H54 (cell line): ENCODE results near the gene SYNPO.
A peak's percentile ranks its signal among the peaks of the same experiment; 100 is the strongest.

Experiments used
- DNase-seq: peaks from one replicate; pipeline ENCODE4 v3.0.0; 2011; ENCODE audit warnings: low spot score, mixed read lengths; ENCODE audit not compliant: insufficient read length
- FAIRE-seq: peaks from 3 replicates; lab custom pipeline; 2011; peaks lifted over from hg19 to GRCh38; lab: Jason Lieb, UNC
- POLR2A ChIP-seq: IDR thresholded peaks from 2 replicates; pipeline ENCODE4 v1.6.1; 2011; ENCODE audit warnings: low read depth, mild to moderate bottlenecking, low read length

Gene SYNPO

GRCh38 chr5:150670948-150671310, 30.5 kb downstream of the SYNPO start:
- TF ChIP-seq POLR2A: no peak
- no peak for DNase-seq
- FAIRE-seq: no peak

GRCh38 chr5:150671509-150672236, 31.2 kb downstream of the SYNPO start:
- no peak for FAIRE-seq
- no peak for TF ChIP-seq POLR2A
- no peak for DNase-seq

GRCh38 chr5:150672237-150672883, 31.9 kb downstream of the SYNPO start:
- DNase-seq (no peak), FAIRE-seq (no peak)
- TF ChIP-seq POLR2A: no peak

GRCh38 chr5:150672884-150673275, 32.4 kb downstream of the SYNPO start:
- no peak for FAIRE-seq
- DNase-seq: no peak

GRCh38 chr5:150674341-150674821, 33.9 kb downstream of the SYNPO start:
- DNase-seq: no peak
- FAIRE-seq: no peak
- no peak for TF ChIP-seq POLR2A

More at GRCh38 chr5:150672884-150673275, 32.4 kb downstream of the SYNPO start:
- TF ChIP-seq POLR2A: no peak

GRCh38 chr5:150675069-150675468, 34.6 kb downstream of the SYNPO start:
- FAIRE-seq (no peak), DNase-seq (no peak)
- TF ChIP-seq POLR2A: no peak

- DNase-seq: no peak
- no peak for FAIRE-seq
- no peak for TF ChIP-seq POLR2A
Observed at GRCh38 chr5:150676578-150676977, 36.1 kb downstream of the SYNPO start.

GRCh38 chr5:150689120-150689519, 48.7 kb downstream of the SYNPO start:
- no peak for TF ChIP-seq POLR2A
- FAIRE-seq (no peak), DNase-seq (no peak)

GRCh38 chr5:150690760-150691159, 50.3 kb downstream of the SYNPO start:
- no peak for TF ChIP-seq POLR2A
- DNase-seq: no peak
- no peak for FAIRE-seq

GRCh38 chr5:150692276-150692675, 51.8 kb downstream of the SYNPO start:
- DNase-seq: no peak
- FAIRE-seq: no peak
- no peak for TF ChIP-seq POLR2A

- DNase-seq (no peak), FAIRE-seq (peak; percentile 6)
- no peak for TF ChIP-seq POLR2A
Observed at GRCh38 chr5:150694612-150695011, 54.2 kb downstream of the SYNPO start.

- TF ChIP-seq POLR2A: no peak
- FAIRE-seq (no peak), DNase-seq (no peak)
Observed at GRCh38 chr5:150700246-150700593, 59.8 kb downstream of the SYNPO start.

GRCh38 chr5:150700594-150701377, 60.3 kb downstream of the SYNPO start, which contains the start of gene RBM22:
RBM22 (minus strand) TSS chr5:150701062; CDS start chr5:150700985, 77 bp downstream.
- DNase-seq (peak; percentile 67), FAIRE-seq (no peak)
- TF ChIP-seq POLR2A: peak; percentile 64

GRCh38 chr5:150703762-150704161, 63.3 kb downstream of the SYNPO start:
- FAIRE-seq (no peak), DNase-seq (no peak)
- no peak for TF ChIP-seq POLR2A

GRCh38 chr5:150706776-150707390, 66.4 kb downstream of the SYNPO start:
- DNase-seq (no peak), FAIRE-seq (no peak)
- no peak for TF ChIP-seq POLR2A
